ENCODE measurements around the gene TARS3. TPM values are rescaled to one million over a fixed set of nuclear protein-coding genes. Genes with fewer than 3 reads are reported as not detected.
"Not testable (repeated sequence)": the region's sequence is repeated elsewhere in the genome, so short reads cannot be mapped to it uniquely, and the experiment has no call there.

The TARS3 gene
- total RNA-seq, 1 donor: 8.7 TPM

DNA sequence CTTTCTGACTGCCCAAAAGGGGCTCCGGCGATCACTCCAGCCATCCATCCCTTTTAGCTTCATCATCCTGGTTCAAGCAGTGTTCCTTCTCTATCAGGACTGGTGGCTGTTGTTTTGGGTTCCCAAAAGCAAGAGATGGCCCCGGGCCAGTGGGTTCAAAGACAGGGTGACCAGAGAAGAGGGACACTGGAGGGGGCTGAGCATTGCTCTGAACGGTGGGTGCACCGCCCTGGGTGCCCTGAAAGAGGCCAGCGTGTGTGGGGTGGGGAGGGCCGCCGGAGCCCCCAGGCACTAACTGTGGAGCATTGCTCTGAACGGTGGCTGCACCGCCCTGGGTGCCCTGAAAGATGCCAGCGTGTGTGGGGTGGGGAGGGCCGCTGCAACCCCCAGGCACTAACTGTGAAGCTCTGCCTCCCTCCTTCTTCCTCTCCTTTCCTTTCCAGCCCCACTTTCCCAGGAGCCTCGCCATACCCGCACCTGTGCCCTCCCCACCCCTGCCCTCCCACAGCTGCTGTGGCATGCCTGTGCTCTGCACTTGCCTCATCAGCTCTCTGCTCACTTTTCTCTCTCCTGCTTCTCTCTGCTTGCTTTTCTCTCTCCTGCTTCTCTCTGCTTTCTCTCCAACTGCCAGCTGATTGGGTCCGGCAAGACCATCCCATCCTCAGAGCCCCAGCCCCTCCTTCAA, 41.6 kb upstream of the TARS3 start:
- Histone ChIP-seq H3K36me3 (ENCODE audit: insufficient read depth, low read length) (no peaks in the 10 kb centered on the region), H3K27ac (ENCODE audit: low read depth, low read length) (no peak overlapping the region), H3K9me3 (ENCODE audit: low read depth, low read length) (no peaks in the 10 kb centered on the region), H3K4me3 (ENCODE audit: insufficient read depth, low read length) (no peak overlapping the region), H3K4me1 (ENCODE audit: insufficient read depth, low read length) (no peaks in the 10 kb centered on the region), H4K20me1 (ENCODE audit: insufficient read depth, low read length) (no peaks in the 10 kb centered on the region), H3K4me2 (ENCODE audit: insufficient read depth, low read length) (no peak overlapping the region), H2AFZ (ENCODE audit: low read length) (no peak overlapping the region), H3K27me3 (ENCODE audit: insufficient read depth, low read length) (no peaks in the 10 kb centered on the region), H3K79me2 (ENCODE audit: insufficient read depth, low read length) (no peaks in the 10 kb centered on the region)
- TF ChIP-seq, protein P1, sequence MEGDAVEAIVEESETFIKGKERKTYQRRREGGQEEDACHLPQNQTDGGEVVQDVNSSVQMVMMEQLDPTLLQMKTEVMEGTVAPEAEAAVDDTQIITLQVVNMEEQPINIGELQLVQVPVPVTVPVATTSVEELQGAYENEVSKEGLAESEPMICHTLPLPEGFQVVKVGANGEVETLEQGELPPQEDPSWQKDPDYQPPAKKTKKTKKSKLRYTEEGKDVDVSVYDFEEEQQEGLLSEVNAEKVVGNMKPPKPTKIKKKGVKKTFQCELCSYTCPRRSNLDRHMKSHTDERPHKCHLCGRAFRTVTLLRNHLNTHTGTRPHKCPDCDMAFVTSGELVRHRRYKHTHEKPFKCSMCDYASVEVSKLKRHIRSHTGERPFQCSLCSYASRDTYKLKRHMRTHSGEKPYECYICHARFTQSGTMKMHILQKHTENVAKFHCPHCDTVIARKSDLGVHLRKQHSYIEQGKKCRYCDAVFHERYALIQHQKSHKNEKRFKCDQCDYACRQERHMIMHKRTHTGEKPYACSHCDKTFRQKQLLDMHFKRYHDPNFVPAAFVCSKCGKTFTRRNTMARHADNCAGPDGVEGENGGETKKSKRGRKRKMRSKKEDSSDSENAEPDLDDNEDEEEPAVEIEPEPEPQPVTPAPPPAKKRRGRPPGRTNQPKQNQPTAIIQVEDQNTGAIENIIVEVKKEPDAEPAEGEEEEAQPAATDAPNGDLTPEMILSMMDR (IDR thresholded peaks at IDR 0.05; ENCODE audit: extremely low read depth, low read depth, low read length): no peak
- DNase-seq (ENCODE audit: insufficient read length, low spot score, missing footprints): peak; percentile 80

DNA sequence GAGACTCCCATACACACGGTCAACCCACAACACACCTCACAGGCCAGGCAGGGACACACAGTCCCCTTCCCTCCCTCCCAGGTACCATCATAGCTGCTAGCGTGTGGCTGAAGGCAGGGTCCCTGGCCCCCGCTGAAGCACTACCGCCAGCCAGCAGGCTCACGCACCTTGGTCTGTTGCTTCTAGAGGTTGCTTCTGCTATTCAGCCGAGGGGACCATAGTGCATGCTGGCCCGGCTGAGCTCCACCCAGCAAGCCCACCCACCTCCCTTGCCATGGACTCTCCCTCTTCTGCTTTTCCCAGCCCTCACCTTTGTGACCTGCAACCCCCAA, 41.0 kb upstream of the TARS3 start:
- H3K4me2 ChIP-seq (ENCODE audit: insufficient read depth, low read length); H3K27me3 ChIP-seq (ENCODE audit: insufficient read depth, low read length); DNase-seq (ENCODE audit: insufficient read length, low spot score, missing footprints); H3K4me1 ChIP-seq (ENCODE audit: insufficient read depth, low read length); H3K79me2 ChIP-seq (ENCODE audit: insufficient read depth, low read length); H2AFZ ChIP-seq (ENCODE audit: low read length); H3K4me3 ChIP-seq (ENCODE audit: insufficient read depth, low read length); H3K36me3 ChIP-seq (ENCODE audit: insufficient read depth, low read length); H3K27ac ChIP-seq (ENCODE audit: low read depth, low read length); H3K9me3 ChIP-seq (ENCODE audit: low read depth, low read length); H4K20me1 ChIP-seq (ENCODE audit: insufficient read depth, low read length): not testable (repeated sequence)

DNA sequence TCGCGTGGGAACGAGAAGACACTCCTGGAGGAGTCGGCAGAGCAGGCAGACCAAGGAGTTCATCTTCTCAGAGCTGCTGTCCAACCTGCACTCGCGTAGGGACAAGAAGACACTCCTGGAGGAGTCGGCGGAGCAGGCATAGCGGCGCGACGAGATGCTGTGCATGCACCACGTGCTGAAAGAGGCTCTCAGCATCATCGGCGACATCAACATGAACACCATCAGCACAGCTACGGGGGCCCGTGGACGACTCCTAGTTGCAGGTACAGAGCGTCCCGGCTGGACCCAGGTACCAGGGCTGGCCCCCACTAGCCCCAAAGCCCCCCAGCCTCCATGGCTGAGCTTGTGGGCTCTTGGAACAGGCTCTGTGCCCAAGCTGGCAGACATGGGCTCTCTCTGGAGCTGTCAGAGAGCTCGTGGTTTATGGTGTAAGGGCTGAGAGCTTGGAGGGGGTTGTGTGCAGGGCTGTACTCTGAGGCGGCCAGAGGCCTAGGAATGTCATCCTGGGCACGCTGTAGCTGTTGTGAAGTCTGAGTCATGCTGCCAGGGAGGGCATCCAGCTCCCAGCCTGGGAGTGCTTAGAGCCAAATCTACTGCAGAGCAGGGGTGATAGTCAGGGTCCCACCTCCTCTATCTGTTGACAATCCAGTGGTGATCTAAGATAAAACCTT, 40.5 kb upstream of the TARS3 start:
- not testable (repeated sequence) for H3K9me3 ChIP-seq (ENCODE audit: low read depth, low read length); H3K4me3 ChIP-seq (ENCODE audit: insufficient read depth, low read length); H3K79me2 ChIP-seq (ENCODE audit: insufficient read depth, low read length); H2AFZ ChIP-seq (ENCODE audit: low read length); H3K36me3 ChIP-seq (ENCODE audit: insufficient read depth, low read length); H3K4me1 ChIP-seq (ENCODE audit: insufficient read depth, low read length); H3K27ac ChIP-seq (ENCODE audit: low read depth, low read length); H3K27me3 ChIP-seq (ENCODE audit: insufficient read depth, low read length); H4K20me1 ChIP-seq (ENCODE audit: insufficient read depth, low read length); H3K4me2 ChIP-seq (ENCODE audit: insufficient read depth, low read length)
- peak; percentile 66 for DNase-seq (ENCODE audit: insufficient read length, low spot score, missing footprints)

DNA sequence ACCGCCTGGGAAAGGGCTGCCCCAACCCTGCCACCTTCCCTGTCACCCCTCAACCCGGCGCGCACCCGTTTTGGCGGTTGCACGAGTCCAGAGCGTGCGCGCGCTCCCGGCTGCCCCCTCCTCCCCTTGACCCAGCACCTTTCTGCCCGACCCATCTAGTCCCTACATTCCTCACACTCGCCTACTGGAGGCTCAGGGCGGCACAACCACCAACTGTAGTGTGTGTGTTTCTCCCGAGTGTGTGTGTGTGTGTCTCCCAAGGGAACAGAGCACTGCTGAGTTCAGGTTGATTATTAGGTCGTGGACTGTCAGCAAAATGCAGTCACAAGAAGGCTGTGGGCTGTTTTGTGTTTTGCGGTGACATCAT, 22.4 kb upstream of the TARS3 start:
- H2AFZ ChIP-seq (ENCODE audit: low read length); H3K4me1 ChIP-seq (ENCODE audit: insufficient read depth, low read length); H3K9me3 ChIP-seq (ENCODE audit: low read depth, low read length); H3K4me3 ChIP-seq (ENCODE audit: insufficient read depth, low read length); H3K36me3 ChIP-seq (ENCODE audit: insufficient read depth, low read length); H4K20me1 ChIP-seq (ENCODE audit: insufficient read depth, low read length); H3K79me2 ChIP-seq (ENCODE audit: insufficient read depth, low read length); DNase-seq (ENCODE audit: insufficient read length, low spot score, missing footprints); H3K4me2 ChIP-seq (ENCODE audit: insufficient read depth, low read length); H3K27me3 ChIP-seq (ENCODE audit: insufficient read depth, low read length); H3K27ac ChIP-seq (ENCODE audit: low read depth, low read length): not testable (repeated sequence)

DNA sequence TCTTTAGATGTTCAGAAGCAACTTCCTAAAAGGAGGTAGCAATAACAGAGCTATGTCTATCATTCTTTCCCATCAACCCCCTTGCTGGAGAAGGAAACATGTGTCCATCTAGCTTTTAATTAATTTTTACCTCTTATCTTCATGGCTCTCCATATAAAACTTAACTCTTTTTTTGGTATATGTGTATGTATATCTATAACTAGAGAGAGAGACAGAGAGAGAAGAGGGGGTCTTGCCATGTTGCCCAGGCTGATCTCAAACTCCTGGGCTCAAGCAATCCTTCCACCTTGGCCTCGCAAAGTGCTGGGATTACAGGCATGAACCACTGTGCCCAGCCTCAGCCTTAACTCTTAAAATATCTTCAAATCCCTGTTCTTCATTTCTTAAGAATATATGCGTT, 10.6 kb upstream of the TARS3 start:
- not testable (repeated sequence) for H3K79me2 ChIP-seq (ENCODE audit: insufficient read depth, low read length); H3K36me3 ChIP-seq (ENCODE audit: insufficient read depth, low read length); H3K4me1 ChIP-seq (ENCODE audit: insufficient read depth, low read length); H3K27ac ChIP-seq (ENCODE audit: low read depth, low read length); H3K9me3 ChIP-seq (ENCODE audit: low read depth, low read length); H2AFZ ChIP-seq (ENCODE audit: low read length); DNase-seq (ENCODE audit: insufficient read length, low spot score, missing footprints); H4K20me1 ChIP-seq (ENCODE audit: insufficient read depth, low read length); H3K4me2 ChIP-seq (ENCODE audit: insufficient read depth, low read length); H3K27me3 ChIP-seq (ENCODE audit: insufficient read depth, low read length); H3K4me3 ChIP-seq (ENCODE audit: insufficient read depth, low read length)

DNA sequence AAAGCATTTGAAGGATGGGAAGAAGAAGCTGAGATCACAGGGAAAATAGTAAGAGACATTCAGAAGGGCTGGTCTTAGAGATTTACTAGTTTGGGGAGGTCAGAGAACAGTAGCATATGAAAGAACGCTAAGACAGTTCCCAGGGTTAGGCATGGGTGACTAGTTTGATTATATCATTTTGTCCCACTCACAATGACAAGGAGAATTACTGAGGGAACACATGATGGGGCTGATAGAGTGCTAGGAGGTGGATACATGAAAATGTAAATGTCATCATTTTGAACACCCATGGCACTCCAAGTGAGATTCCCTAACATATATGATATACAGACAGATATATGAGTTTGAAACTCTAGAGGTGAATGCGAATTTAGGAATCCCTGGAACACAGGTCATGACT, 9.3 kb upstream of the TARS3 start:
- no peak overlapping the region for H3K27ac ChIP-seq (ENCODE audit: low read depth, low read length)
- no peaks in the 10 kb centered on the region for H4K20me1 ChIP-seq (ENCODE audit: insufficient read depth, low read length)
- H2AFZ ChIP-seq (ENCODE audit: low read length): no peak overlapping the region
- no peaks in the 10 kb centered on the region for H3K9me3 ChIP-seq (ENCODE audit: low read depth, low read length)
- no peaks in the 10 kb centered on the region for H3K79me2 ChIP-seq (ENCODE audit: insufficient read depth, low read length)
- DNase-seq (ENCODE audit: insufficient read length, low spot score, missing footprints): no peak
- no peaks in the 10 kb centered on the region for H3K4me1 ChIP-seq (ENCODE audit: insufficient read depth, low read length)
- no peak overlapping the region for H3K4me2 ChIP-seq (ENCODE audit: insufficient read depth, low read length)
- no peak overlapping the region for H3K4me3 ChIP-seq (ENCODE audit: insufficient read depth, low read length)
- no peaks in the 10 kb centered on the region for H3K27me3 ChIP-seq (ENCODE audit: insufficient read depth, low read length)
- TF ChIP-seq, protein P1 (IDR thresholded peaks at IDR 0.05; ENCODE audit: extremely low read depth, low read depth, low read length): no peak
- H3K36me3 ChIP-seq (ENCODE audit: insufficient read depth, low read length): no peaks in the 10 kb centered on the region
